GM19238 (cell line): ENCODE results near the gene AP4M1.

Experiments
- DNase-seq: peaks from one replicate; pipeline ENCODE4 v3.0.0; 2011; ENCODE audit warnings: low spot score; ENCODE audit not compliant: insufficient read length

AP4M1 gene

DNA sequence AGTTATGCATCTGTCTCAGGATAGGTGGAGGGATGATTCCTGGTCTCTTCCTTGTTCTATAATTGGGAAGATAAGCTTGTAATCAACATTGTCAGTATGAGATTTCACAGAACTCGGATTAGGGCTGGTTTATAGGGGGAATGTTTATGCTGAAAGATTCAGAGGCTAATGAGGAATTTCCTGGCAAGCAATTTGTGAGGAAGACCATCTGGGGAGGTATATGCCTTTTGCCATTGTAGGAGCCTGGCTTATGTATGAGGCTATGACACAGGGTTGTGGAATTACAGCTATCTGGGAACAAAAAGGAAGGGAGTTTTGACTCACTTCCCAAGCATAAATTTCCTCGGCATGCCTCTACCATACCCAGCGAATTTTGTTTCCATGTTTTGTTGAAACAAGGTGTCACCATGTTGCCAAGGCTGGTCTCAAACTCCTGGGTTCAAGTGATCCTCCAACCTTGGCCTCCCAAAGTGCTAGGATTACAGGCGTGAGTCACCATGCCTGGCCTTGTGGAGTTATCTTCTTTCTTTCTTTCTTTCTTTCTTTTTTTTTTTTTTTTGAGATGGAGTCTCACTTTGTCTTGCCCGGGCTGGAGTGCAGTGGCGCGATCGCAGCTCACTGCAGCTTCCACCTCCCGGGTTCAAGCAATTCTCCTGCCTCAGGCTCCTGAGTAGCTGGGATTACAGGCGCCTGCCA lies 14.2 kb upstream of the AP4M1 start:
- no peak for DNase-seq

DNA sequence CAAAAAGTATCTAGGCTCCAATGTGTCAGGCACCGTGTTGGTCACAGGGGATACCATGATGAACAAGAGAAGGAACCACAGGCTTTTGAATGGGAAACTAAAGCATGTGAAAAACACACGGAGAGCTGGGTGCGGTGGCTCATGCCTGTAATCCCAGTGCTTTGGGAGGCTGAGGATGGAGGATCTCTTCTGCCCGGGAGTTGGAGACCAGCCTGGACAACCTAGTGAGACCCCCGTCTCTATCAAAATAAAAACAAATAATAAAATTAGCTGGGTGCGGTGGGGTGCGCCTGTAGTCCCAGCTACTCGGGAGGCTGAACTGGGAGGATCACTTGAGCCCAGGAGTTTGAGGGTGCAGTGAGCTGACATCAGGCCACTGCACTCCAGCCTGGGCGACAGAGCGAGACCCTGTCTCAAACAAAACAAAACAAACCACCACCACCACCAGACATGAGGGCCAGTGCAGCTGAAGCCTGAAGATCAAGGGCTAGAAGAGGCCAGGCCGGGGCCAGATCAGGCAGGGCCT lies 13.3 kb upstream of the AP4M1 start:
- no peak for DNase-seq

DNA sequence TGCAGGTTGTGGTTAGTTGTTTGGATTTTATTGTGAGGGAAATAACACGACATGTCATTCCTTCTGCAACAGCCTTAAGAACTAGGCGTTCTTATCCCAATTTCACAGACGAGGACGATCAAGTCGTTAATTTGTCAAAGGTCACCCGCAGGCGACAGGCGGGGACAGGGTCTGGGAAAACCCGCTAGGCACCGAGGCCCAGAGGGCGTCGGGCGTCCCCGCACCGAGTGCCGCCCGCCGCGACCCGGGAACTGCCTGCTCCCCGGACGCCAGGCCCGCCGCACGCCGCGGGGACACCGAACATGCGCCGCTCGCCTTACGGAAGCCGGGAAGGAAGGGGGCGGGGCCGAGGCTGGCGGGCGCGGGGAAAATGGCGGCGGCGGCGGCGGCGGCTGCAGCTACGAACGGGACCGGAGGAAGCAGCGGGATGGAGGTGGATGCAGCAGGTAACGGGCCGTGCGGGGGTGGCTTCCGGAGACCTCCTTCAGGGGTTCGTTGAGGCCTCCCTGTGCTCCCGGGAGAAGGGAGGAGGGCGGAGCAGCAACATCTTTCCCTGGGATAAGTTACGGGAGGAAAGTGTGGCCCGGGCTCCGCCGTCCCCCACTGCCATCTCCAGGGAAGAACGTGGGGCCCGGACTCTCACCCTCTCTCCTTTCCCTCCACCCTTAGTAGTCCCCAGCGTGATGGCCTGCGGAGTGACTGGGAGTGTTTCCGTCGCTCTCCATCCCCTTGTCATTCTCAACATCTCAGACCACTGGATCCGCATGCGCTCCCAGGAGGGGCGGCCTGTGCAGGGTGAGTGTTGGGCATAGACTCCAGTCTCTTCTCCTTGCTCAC lies 12.6 kb upstream of the AP4M1 start, which contains the start of gene COPS6:
Gene COPS6 (plus strand): TSS at position 349 of the 837 bp plus-strand sequence. CDS start 22 bp downstream, at position 371.
- DNase-seq = peak; percentile 79

DNA sequence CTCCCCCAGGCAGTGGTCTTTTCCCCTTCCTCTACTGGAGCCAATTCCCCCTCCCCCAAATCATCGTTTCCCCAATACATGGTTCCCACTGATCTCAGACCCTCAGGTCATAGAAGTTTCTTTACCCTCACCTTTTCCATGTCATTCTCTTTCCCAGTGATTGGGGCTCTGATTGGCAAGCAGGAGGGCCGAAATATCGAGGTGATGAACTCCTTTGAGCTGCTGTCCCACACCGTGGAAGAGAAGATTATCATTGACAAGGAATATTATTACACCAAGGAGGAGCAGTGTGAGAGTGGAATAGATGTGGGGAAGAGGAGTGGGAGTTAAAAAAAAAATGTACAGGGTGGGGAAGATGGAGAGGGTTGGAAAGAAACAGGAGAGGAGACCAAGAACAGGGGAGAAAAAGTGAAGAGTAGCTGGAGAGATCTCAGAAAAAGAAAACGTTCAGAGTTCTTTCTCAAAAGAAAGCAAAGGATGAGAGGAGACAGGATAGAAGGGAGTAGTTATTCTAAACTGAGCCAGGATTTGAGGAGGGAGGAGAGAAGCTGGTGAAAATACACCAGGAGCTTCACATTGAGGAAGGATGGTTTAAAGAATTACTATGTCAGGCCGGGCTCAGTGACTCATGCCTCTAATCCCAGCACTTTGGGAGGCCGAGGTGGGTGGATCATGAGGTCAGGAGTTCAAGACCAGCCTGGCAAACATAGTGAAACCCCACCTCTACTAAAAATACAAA lies 11.8 kb upstream of the AP4M1 start:
- DNase-seq = no peak

DNA sequence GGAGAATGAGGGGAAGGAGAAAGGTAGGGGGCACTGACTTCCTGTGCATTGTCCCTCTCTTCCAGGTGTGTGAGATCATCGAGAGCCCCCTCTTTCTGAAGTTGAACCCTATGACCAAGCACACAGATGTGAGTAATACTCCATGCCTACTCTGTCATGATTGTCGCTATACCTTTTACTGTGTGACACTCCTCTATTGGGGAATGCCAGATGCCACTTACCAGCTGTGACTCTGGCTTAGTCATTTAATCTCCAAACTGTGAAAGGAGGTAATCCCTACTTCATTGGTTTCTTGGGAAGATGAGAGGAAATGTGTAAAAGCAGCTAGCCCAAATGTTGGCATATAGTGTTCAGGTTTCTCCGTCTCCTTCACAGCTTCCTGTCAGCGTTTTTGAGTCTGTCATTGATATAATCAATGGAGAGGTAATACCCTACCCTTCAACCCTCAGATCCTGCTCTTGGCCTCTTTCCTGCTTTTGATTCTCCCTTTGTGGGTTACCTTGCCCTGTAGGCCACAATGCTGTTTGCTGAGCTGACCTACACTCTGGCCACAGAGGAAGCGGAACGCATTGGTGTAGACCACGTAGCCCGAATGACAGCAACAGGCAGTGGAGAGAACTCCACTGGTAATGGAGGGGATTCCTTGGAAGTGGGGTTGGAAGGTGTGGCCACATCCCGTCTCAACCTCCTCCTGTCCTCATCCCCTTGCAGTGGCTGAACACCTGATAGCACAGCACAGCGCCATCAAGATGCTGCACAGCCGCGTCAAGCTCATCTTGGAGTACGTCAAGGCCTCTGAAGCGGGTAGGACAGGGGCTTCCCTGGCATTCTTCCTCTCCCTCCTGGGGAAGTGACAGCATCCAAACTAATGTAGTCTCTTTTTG lies 10.7 kb upstream of the AP4M1 start:
- DNase-seq = no peak

DNA sequence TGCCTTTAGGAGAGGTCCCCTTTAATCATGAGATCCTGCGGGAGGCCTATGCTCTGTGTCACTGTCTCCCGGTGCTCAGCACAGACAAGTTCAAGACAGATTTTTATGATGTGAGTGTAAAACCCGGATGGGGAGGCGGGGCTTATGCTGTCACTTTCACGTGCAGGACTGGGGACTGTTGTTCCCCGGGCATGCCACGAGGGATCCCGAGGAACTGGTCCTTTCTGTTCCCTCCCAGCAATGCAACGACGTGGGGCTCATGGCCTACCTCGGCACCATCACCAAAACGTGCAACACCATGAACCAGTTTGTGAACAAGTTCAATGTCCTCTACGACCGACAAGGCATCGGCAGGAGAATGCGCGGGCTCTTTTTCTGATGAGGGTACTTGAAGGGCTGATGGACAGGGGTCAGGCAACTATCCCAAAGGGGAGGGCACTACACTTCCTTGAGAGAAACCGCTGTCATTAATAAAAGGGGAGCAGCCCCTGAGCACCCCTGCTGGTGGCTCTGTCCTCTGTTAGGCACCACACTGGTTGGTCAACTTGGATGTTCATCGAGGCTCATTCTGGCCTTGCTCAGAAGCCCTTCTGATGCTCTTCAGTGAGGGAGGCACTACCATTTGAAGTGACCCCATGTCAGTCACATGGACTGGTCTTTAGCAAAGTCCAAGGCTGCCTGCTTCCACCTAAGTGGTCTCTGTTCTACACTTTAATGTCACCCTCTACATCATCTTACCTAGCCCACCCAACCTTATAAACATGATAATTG lies 9.8 kb upstream of the AP4M1 start:
- DNase-seq = no peak

DNA sequence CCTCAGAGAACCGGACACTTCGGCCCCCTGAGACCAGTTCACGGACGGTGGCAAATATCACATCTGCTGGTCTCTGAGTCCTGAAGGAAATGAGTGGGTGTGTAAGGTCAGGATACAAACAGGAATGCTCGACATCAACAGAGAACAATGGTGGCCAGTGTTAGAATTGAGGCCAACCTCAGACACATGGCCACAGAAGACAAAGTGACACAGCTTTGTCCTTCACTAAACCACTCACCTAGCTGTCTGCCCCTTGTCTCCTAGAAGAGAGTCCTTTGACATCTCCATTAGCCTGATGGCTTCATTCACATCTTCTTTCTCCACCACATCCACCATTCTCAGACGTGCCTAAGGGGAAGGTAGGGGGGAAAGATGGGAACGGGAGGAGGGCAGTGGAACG lies 8.4 kb upstream of the AP4M1 start:
- DNase-seq = no peak

DNA sequence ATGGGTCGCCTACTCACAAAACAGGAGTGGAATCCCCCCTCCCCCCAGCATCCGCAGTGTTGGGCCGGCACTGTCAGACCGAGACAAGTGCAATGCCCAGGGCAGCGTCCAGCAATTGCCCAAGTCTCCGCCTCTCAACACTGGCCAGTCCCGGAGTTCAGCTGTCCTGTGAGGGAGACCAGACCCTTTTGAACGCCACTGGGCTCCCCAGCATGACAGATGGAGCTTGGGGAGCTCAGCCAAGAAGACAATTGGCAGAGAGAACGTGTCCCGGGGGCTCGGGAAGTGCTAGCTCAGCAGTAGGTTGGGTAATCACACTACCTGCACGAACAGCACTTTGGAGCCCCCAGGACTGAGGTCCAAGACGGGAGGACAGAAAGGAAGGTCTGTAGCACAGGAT lies 7.9 kb upstream of the AP4M1 start:
- DNase-seq = no peak

DNA sequence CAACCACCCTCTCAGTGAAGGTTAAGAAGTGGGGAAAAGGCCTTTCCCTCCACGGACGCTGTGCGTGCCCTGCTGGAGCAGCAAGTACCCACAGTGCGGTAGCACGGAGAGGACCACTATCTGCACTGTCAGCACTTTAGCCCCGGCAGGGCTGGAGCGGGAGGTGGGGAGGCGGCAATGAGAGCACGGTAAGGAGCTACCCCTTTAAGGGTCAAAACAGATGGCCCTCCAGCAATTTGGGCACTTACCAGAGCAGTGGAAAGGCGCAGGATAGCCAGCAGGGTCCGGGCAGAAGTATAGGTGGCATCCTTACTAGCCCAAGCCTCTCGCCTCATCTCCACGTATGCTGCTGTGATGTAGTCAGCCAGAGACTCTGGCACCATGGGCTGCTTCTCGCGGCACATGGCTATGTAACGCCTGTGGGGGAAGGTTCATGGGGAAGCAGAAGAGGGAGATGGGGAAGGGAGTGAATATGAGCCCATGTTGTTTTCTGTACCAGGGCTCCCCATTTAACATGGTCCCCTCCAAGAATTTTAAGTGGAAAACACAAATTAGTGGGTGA lies 7.4 kb upstream of the AP4M1 start:
- no peak for DNase-seq

DNA sequence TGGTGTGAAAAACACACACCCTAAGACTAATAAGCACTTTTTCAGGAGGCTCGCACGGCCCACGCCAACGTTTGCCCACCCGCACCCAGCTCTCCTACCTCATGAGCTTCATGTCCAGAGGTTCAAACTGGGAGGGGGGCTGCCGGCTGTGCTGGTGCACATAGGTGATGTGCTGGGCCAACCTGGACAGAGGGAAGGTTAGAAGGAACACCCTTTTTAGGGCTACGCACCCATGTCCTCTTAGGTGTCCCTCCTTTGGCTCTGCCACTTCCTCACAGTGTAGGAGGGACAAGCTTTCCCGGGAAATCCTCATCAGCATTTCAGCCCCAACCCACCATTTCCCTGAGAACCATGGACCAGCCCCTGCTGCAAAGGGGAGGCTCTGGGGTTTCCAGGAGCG lies 6.2 kb upstream of the AP4M1 start:
- DNase-seq = no peak

DNA sequence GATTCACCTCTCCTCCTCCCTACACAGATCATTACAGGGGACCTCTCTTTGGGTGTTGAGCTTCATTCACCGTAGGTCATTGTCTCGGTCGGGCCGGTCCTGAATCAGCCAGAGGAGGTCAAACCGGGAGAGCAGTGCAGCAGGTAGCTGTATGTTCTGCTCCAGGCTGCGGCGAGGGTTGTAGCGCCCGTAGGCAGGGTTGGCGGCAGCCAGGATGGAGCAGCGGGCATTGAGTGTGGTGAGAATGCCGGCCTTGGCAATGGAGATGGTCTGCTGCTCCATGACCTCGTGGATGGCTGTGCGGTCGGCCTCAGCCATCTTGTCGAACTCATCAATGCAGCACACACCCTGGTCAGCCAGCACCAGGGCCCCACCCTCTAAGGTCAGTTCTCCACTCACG lies 5.7 kb upstream of the AP4M1 start:
- no peak for DNase-seq

DNA sequence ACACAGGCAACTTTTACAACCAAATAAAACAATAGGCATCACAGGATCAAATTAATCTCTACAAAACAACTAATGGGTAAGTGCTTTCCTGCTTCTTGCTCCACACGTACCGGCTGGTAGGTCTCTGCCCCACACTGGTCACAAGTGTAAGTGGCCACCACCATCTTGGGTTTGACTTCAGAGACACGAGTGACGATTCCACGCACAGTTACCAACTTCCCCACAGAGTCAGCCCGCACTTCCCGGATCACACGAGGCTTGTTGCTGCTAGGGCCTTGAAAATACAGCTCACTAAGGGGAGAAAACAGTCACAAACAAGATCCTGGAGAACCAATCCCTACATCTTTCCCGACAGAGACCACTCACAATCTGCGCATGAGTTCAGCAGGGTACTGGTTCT lies 2.5 kb upstream of the AP4M1 start:
- DNase-seq = no peak

DNA sequence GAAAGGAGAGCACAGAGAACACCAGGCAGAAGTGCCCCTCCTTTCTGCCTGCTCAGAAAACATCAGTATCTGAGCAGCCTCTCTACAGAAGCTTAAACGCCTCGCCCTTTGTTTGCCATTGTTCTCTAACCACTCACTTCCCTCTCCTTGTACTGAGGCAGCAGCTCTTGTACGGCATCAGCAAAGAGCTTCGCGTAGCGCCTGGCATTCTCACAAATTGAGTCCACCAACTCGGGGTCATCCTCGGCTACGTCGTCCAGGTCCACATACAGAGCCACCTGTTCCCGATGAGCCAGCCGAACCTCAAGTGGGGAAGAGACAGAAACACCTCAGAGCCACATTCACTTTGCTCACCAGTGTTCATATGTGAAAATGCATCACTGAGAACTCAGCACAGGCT lies 2.0 kb upstream of the AP4M1 start:
- DNase-seq = no peak

DNA sequence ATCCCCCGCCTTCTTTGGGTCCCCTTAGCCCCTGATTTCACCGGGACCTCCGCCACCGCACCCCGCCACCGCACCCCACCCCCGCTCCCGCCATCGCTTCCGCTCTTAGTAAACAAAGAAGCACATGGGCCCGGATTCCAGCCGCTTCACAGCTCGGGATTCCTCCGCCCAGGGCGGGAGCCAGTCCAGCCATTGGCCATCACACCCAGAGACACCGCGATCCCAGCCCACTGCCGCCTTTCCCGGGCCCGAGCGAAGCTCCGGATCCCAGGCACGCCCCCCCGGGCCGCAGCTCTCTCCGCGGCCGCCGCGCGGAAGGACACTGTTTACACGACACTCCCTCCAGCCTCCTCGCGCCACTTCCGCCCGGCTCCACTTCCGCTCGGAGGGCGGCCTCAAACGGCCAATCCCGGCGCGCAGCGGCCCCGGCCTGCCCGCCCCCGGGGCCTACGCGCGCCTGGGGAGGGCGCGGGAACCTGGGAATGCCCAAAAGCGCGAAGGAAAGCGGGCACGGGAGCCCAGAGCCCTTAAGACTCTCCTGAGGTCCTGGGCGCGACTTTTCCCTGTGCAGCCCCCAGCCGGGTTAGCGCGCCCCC lies 925 bp upstream of the AP4M1 start:
- peak; percentile 94 for DNase-seq

DNA sequence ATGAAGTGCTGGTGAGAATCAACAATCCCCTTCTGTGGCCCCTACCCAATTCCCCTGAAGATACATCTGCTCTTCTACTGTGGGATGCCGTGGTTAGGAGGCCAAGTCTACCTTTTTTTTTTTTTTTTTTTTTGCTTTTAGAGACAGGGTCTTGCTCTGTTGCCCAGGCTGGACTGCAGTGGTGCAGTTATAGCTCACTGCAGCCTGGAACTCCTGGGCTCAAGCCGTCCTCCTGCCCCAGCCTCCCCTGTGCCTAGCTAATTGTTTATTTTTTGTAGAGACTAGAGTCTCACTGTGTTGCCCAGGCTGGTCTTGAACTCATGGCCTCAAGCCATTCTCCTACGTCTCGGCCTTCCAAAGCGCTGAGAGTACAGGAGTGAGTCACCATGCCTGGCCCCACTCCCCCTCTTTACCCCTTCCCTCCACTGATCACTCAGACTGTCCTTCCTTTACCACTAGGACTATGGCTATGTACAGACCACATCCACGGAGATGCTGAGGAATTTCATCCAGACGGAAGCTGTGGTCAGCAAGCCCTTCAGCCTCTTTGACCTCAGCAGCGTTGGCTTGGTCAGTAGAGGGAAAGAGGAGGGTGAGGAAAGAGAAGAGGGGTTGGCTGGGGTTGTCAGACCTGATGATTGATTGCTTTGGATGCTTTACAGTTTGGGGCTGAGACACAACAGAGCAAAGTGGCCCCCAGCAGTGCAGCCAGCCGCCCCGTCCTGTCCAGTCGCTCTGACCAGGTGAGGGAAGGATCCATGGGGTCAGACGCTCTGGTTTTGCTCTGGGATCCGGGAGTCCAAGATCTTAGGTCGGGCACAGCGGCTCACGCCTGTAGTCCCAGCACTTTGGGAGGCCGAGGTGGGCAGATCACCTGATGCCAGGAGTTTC lies 1.8 kb downstream of the AP4M1 start:
- DNase-seq = no peak

DNA sequence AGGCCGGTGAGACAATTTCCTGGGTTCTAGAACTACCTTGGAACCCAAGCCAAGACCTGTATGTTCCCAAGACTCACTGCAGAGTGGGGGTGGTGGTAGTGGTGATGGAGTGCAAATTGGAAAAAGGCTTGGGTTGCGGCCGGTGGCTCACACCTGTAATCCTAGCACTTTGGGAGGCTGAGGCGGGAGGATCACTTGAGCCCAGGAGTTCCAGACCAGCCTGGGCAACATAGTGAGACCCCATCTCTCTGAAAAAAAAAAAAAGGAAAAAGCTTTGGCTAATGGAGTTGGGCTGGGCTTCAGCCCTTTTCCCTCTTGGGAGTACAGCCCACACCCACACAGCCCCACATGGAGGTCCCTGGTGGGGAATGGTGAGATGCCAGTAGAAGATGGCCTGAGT lies 4.1 kb downstream of the AP4M1 start:
- no peak for DNase-seq

DNA sequence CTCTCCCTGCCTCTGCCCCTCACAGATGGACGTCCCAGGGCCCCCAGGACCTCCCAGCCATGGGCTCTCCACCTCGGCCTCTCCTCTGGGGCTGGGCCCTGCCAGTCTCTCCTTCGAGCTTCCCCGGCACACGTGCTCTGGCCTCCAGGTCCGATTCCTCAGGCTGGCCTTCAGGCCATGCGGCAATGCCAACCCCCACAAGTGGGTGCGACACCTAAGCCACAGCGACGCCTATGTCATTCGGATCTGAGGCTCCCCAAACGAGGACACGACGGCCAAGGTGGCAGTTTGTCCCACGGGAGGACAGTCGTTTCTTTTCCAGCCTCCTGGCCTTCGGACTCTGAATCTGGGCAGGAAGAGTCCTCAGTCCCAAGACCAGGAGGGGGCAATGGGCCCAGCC lies 5.2 kb downstream of the AP4M1 start:
- DNase-seq = no peak

DNA sequence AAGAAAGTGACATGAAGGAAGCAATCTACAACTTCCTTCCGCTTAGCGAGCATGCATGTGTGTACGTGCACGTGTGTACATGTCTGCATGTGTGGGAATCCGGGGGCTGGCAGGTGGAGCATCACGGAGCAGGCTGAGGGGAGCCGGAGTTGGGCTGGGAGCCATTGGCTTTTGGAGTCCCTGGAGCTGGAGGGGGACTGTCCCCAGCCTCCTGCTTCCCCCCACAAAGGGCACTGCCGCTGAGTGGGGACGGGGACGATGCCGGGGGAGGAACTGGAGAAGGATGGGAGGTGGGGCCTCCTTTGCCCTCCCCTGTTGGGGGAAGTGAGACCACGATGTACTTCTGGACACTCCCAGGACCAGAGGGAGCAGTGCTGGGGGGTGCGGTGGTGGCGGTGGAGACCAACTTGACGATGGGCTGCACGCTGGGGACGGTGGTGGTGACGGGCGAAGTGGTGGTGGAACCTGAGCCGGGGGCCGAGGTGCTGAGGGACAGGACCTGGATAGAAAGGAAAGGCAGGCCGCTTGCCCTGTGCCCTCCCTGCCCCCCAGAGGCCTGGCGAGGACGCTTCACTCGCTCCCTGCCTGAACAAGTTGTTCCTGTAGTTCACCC lies 5.8 kb downstream of the AP4M1 start:
- DNase-seq = no peak
